Left lung (tissue), 10 donors: ENCODE results near the gene HTRA3. TPM values are rescaled to one million over a fixed set of nuclear protein-coding genes. Genes with fewer than 3 reads are reported as not detected.

Experiments used
- ATAC-seq: fragments of 200-7000 bp; cut with Tn5 transposase; one replicate; pipeline ENCODE4 v1.9.1; 2020; ENCODE audit warnings: moderate library complexity
- DNase-seq, 4 donors: peaks; one replicate each; pipeline ENCODE4 v3.0.0-alpha.2; 2013 to 2020
- H3K27ac ChIP-seq, 2 donors: fragments of 200-600 bp; sonication (generic) in 1 of 2; one replicate each; pipeline versions ENCODE4 v1.5.0 to v1.8.0; 2020 to 2021
- H3K27me3 ChIP-seq, 2 donors: fragments of 200-600 bp; sonication (generic) in 1 of 2; one replicate each; pipeline versions ENCODE4 v1.5.0 to v1.8.0; 2020 to 2021
- H3K36me3 ChIP-seq, 2 donors: fragments of 200-600 bp; sonication (generic) in 1 of 2; one replicate each; pipeline versions ENCODE4 v1.5.0 to v1.8.0; 2020 to 2021
- H3K4me1 ChIP-seq, 2 donors: fragments of 200-600 bp; one replicate each; pipeline ENCODE4 v1.8.0; 2021
- H3K4me3 ChIP-seq, 2 donors: fragments of 200-600 bp; sonication (generic) in 1 of 2; one replicate each; pipeline versions ENCODE4 v1.5.0 to v1.8.0; 2020 to 2021; ENCODE audit warnings: mild to moderate bottlenecking in 1 of 2
- H3K9me3 ChIP-seq, 2 donors: fragments of 200-600 bp; sonication (generic) in 1 of 2; one replicate each; pipeline versions ENCODE4 v1.5.0 to v1.8.0; 2020 to 2021
- CTCF ChIP-seq, 2 donors: fragments of 200-600 bp; sonication (generic) in 1 of 2; IDR thresholded peaks; one replicate each; pipeline versions ENCODE4 v1.5.0 to v1.8.0; 2021; ENCODE audit warnings: antibody characterized with exemption in 2 of 2
- intact Hi-C, 2 donors: fragments of 100-400 bp; cut with DNase I; formaldehyde crosslinking; loops; one replicate each; pipeline versions ENCODE4 v1.11.2 to v1.14.2; 2022
- polyA plus RNA-seq, 6 donors: library from polyadenylated mRNA; unstranded; fragments of 120-200 nt; gene quantifications; one replicate each; pipeline ENCODE4 v1.2.1, GENCODE V29; 2013; ENCODE audit not compliant: insufficient read length in 6 of 6
- total RNA-seq, 2 donors: library from RNA; stranded (reverse); fragmentation: NEBNext Ultra II Directional; extraction: Animal tissue kit (Norgen Biotek cat#: 25700); gene quantifications; one replicate each; pipeline ENCODE4 v1.2.1, GENCODE V29; 2021
- donor health status: DM: no; HTN: yes; CAD: no.
- donor health status: DM: no; HTN: no; CAD: no.

HTRA3 gene
- total and polyA plus RNA-seq, 8 donors, result 9.7 to 18.3 (median 12.1) TPM

- ATAC-seq (no peak), DNase-seq (peak in 1 of 4 donors; percentile 25)
- Histone ChIP-seq H3K4me3 (no peak overlapping the region), H3K27ac (peak overlapping the region in 1 of 2 donors; percentile 34), H3K27me3 (no peaks in the 10 kb centered on the region), H3K36me3 (no peaks in the 10 kb centered on the region), H3K4me1 (peaks cover 9 to 19% of the 10 kb centered on the region in 2 donors), H3K9me3 (peaks cover 0 to 2% of the 10 kb centered on the region in 2 donors)
- TF ChIP-seq CTCF (IDR thresholded peaks at IDR 0.05), result no peak
- intact Hi-C loops, result no loop called here
These were observed 83.7 kb downstream of the HTRA3 start for GRCh38 chr4:8353158-8353669.

- Histone ChIP-seq H3K27ac (no peak overlapping the region), H3K36me3 (no peaks in the 10 kb centered on the region), H3K9me3 (peaks cover 0 to 2% of the 10 kb centered on the region in 2 donors), H3K27me3 (no peaks in the 10 kb centered on the region), H3K4me3 (no peak overlapping the region), H3K4me1 (peaks cover 9 to 19% of the 10 kb centered on the region in 2 donors)
- DNase-seq (peak in 1 of 4 donors; percentile 36), ATAC-seq (no peak)
- TF ChIP-seq CTCF (IDR thresholded peaks at IDR 0.05), result no peak
- intact Hi-C loops, result no loop called here
These were observed 84.4 kb downstream of the HTRA3 start for GRCh38 chr4:8353912-8354453.

- DNase-seq, result no peak
- H3K27ac ChIP-seq, result no peak overlapping the region
- H3K36me3 ChIP-seq, result no peaks in the 10 kb centered on the region
- peaks cover 9 to 19% of the 10 kb centered on the region in 2 donors for H3K4me1 ChIP-seq
- H3K4me3 ChIP-seq, result no peak overlapping the region
- peaks cover 0 to 2% of the 10 kb centered on the region in 2 donors for H3K9me3 ChIP-seq
- intact Hi-C loops, result no loop called here
- peak; percentile 56 for ATAC-seq
- H3K27me3 ChIP-seq, result no peaks in the 10 kb centered on the region
- no peak for TF ChIP-seq CTCF (IDR thresholded peaks at IDR 0.05)
These were observed 85.8 kb downstream of the HTRA3 start for GRCh38 chr4:8355306-8355705.

GRCh38 chr4:8355864-8356565 is 86.5 kb downstream of the HTRA3 start:
- peak in 1 of 4 donors; percentile 27 for DNase-seq
- Histone ChIP-seq H3K4me1 (peaks cover 9 to 19% of the 10 kb centered on the region in 2 donors), H3K27me3 (no peaks in the 10 kb centered on the region), H3K27ac (peak overlapping the region in 1 of 2 donors; percentile 7), H3K36me3 (no peaks in the 10 kb centered on the region), H3K9me3 (peaks cover 0 to 2% of the 10 kb centered on the region in 2 donors), H3K4me3 (no peak overlapping the region)
- TF ChIP-seq CTCF (IDR thresholded peaks at IDR 0.05), result no peak
- intact Hi-C loops, result no loop called here
- peak; percentile 25 for ATAC-seq

Other genes starting within 250 kb of the HTRA3 start
- gene ABLIM2, start 110.9 kb upstream of the HTRA3 start, total RNA-seq, result 10 to 100 TPM in 1 of 2 donors, 1 to 10 TPM in 1; 8.8 to 10.2 TPM
- 1 to 10 TPM; 5.7 to 8.5 (median 6.8) TPM for gene ABLIM2, start 110.9 kb upstream of the HTRA3 start, polyA plus RNA-seq
- 10 to 100 TPM; 29.6 to 46.1 TPM for gene SH3TC1, start 70.5 kb upstream of the HTRA3 start, total RNA-seq
- 10 to 100 TPM; 22.0 to 35.2 (median 26.1) TPM for gene SH3TC1, start 70.5 kb upstream of the HTRA3 start, polyA plus RNA-seq
- gene ACOX3, start 171.0 kb downstream of the HTRA3 start, total RNA-seq, result 10 to 100 TPM; 22.5 to 31.7 TPM
- gene ACOX3, start 171.0 kb downstream of the HTRA3 start, polyA plus RNA-seq, result 10 to 100 TPM; 19.9 to 26.0 (median 23.4) TPM
- 10 to 100 TPM; 15.0 to 18.7 TPM for gene TRMT44, start 171.0 kb downstream of the HTRA3 start, total RNA-seq
- 10 to 100 TPM; 16.0 to 20.6 (median 19.5) TPM for gene TRMT44, start 171.0 kb downstream of the HTRA3 start, polyA plus RNA-seq